Neural crest cell (in vitro differentiated cells): ENCODE results near the gene CPD. TPM values are rescaled to one million over a fixed set of nuclear protein-coding genes. Genes with fewer than 3 reads are reported as not detected.
A peak's percentile ranks its signal among the peaks of the same experiment; 100 is the strongest.

Source experiments
- DNase-seq: peaks from one replicate; pipeline ENCODE4 v3.0.0; 2021; ENCODE audit warnings: low read depth, mixed read lengths, low spot score
- H3K27ac Mint-ChIP-seq: one replicate; pipeline ENCODE4 v1.8.0; 2021; ENCODE audit warnings: mild to moderate bottlenecking, mixed read lengths; ENCODE audit not compliant: unreplicated experiment
- H3K27me3 Mint-ChIP-seq: 2 replicates; pipeline ENCODE4 v1.8.0; 2021; ENCODE audit warnings: low read depth, mild to moderate bottlenecking, mixed read lengths
- H3K36me3 Mint-ChIP-seq: 2 replicates; pipeline ENCODE4 v1.8.0; 2021; ENCODE audit warnings: low read depth, mild to moderate bottlenecking, mixed read lengths
- H3K4me1 Mint-ChIP-seq: 2 replicates; pipeline ENCODE4 v1.8.0; 2021; ENCODE audit warnings: mixed read lengths
- H3K4me3 Mint-ChIP-seq: one replicate; pipeline ENCODE4 v1.8.0; 2021; ENCODE audit warnings: mild to moderate bottlenecking, mixed read lengths
- H3K9me3 Mint-ChIP-seq: 2 replicates; pipeline ENCODE4 v1.8.0; 2021; ENCODE audit warnings: mixed read lengths
- total RNA-seq: library from RNA; stranded (reverse); gene quantifications from 2 replicates; pipeline ENCODE4 v1.2.1, GENCODE V29; 2021
- TF ChIP-seq, protein P1 (sequence below): fragments of 200-600 bp; sonication (generic); conservative IDR thresholded peaks from 2 replicates; pipeline ENCODE4 v1.5.0; 2021; ENCODE audit warnings: antibody characterized with exemption, mild to moderate bottlenecking

Gene CPD
- total RNA-seq, 1 donor from 2014 or later: 48.4 TPM

DNA sequence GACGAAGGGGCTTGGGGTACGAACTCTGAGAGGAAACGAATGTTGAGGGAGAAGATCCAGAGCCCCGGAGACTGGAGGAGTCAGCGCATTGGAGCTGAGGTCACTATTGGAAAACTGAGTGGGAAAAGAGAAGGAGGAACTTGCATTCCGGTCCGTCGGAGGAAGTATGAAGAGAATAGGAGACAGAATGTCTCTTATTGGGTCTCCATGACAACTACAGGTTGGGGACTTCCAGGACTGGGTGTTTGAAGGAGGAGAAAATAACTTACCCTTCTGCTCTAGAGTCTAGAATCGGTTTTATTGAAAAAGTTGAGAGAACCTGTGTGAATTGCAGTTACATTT lies 99.0 kb downstream of the CPD start:
- peak overlapping the region; percentile 98 for H3K27ac Mint-ChIP-seq
- H3K27me3 Mint-ChIP-seq: peaks cover 2% of the 10 kb centered on the region
- peaks cover 1% of the 10 kb centered on the region for H3K36me3 Mint-ChIP-seq
- TF ChIP-seq, protein P1, sequence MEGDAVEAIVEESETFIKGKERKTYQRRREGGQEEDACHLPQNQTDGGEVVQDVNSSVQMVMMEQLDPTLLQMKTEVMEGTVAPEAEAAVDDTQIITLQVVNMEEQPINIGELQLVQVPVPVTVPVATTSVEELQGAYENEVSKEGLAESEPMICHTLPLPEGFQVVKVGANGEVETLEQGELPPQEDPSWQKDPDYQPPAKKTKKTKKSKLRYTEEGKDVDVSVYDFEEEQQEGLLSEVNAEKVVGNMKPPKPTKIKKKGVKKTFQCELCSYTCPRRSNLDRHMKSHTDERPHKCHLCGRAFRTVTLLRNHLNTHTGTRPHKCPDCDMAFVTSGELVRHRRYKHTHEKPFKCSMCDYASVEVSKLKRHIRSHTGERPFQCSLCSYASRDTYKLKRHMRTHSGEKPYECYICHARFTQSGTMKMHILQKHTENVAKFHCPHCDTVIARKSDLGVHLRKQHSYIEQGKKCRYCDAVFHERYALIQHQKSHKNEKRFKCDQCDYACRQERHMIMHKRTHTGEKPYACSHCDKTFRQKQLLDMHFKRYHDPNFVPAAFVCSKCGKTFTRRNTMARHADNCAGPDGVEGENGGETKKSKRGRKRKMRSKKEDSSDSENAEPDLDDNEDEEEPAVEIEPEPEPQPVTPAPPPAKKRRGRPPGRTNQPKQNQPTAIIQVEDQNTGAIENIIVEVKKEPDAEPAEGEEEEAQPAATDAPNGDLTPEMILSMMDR: no peak
- H3K9me3 Mint-ChIP-seq: no peaks in the 10 kb centered on the region
- DNase-seq: no peak
- H3K4me1 Mint-ChIP-seq: peaks cover 19% of the 10 kb centered on the region
- H3K4me3 Mint-ChIP-seq: peak overlapping the region; percentile 98

DNA sequence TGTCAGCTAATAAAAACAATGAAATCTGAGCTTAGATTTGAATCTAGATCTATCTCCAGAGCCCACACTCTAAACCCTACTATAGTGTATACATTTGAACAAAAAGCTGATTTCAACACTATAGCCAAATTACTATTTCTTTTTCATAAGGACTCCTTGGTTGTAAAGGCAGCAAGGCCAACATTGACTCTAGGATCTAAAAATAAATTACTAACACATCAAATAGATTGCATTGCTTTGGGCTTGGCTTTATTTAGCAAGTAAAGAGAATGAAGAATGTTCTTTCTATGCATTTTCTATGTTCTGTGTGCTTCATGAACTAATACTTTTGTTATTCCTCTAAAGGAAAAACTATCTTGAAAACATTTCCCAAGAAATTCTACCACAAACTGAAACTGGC lies 103.8 kb downstream of the CPD start:
- H3K27ac Mint-ChIP-seq: no peak overlapping the region
- no peak for DNase-seq
- H3K27me3 Mint-ChIP-seq: no peaks in the 10 kb centered on the region
- peaks cover 8% of the 10 kb centered on the region for H3K4me1 Mint-ChIP-seq
- TF ChIP-seq, protein P1: no peak
- H3K36me3 Mint-ChIP-seq: peaks cover 7% of the 10 kb centered on the region
- H3K9me3 Mint-ChIP-seq: no peaks in the 10 kb centered on the region
- no peak overlapping the region for H3K4me3 Mint-ChIP-seq

DNA sequence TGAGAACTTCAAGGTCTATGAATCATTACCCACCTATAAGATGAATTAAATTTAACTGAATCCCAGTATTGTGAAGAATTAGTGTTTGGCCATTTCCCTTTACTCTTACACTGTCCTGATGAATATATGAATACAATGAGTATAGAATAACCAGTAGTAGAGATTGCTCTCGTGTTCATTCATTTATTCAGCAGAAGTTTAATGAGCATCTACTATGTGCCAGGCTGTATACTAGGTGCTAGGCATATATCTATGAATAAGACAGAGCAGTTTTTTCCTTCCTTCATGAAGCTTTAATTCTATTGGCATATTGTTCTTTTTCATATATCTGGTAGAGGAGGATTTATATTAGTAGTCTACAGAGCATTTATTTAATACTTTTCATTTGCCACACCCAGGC lies 104.4 kb downstream of the CPD start:
- Mint-ChIP-seq H3K27me3 (no peaks in the 10 kb centered on the region), H3K36me3 (peaks cover 7% of the 10 kb centered on the region), H3K9me3 (no peaks in the 10 kb centered on the region), H3K27ac (no peak overlapping the region), H3K4me3 (no peak overlapping the region), H3K4me1 (peaks cover 2% of the 10 kb centered on the region)
- TF ChIP-seq, protein P1: no peak
- DNase-seq: no peak

DNA sequence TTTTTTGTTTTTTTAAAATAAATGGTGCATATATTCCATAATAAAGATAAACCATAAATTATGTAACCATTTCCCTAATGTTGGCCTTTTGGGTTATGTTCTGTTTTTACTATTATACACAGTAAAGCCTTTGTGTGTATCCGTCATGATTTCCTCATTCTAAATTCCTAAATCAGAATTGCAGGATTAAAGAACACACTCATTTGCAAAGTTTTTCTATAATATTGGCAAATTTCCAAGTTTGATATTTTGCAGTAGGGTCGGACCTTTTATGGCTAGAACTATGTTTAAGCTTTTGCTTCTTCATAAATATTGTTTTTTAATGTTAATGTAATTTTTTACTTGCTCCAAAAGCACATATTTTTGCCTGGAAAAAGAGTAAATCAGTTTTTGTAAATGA lies 115.1 kb downstream of the CPD start:
- DNase-seq: no peak
- Mint-ChIP-seq H3K4me1 (no peaks in the 10 kb centered on the region), H3K27ac (no peak overlapping the region), H3K36me3 (peaks cover 24% of the 10 kb centered on the region), H3K9me3 (no peaks in the 10 kb centered on the region), H3K27me3 (no peaks in the 10 kb centered on the region), H3K4me3 (no peak overlapping the region)
- TF ChIP-seq, protein P1: no peak

DNA sequence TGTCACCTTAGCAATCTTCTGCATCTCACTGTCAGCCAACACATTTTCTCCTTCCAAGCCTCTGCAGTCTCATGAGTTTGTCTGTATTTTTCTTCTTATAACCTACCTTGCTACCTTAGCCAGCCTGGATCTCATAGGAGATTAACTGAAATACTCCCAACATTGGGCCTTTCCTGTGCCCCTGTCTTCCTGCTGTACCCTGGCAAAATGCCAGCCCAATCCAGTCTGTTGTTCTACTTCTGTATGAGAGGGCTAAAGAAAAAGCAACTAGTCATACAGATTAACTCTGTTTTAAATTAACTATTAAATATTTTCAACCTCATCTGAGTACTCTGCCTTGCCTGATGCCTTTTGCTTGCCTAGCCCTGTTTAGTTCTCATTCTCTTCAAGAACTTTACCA lies 116.9 kb downstream of the CPD start:
- H3K27me3 Mint-ChIP-seq: no peaks in the 10 kb centered on the region
- peaks cover 32% of the 10 kb centered on the region for H3K36me3 Mint-ChIP-seq
- no peak overlapping the region for H3K27ac Mint-ChIP-seq
- H3K4me1 Mint-ChIP-seq: peaks cover 9% of the 10 kb centered on the region
- TF ChIP-seq, protein P1: no peak
- no peaks in the 10 kb centered on the region for H3K9me3 Mint-ChIP-seq
- H3K4me3 Mint-ChIP-seq: no peak overlapping the region
- no peak for DNase-seq

DNA sequence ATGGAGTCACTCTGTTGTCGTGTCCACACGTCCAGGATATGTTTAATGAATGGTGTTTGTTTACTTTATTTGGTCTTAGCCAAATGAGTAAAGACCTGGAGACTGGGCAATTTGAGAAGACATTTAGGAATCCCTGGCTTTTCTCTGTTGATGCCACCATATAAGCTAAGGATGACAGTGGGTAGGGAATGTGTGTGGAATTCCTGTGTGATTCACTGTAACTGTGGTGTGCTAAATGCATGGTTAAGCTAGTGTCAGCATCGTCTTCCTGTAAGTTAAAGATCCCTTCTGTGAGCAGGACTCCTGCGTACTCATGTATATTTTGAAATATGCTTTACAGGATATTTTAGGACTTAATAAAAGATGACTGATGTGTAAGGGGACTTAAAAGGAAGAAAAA lies 124.8 kb downstream of the CPD start:
- H3K36me3 Mint-ChIP-seq: peaks cover 36% of the 10 kb centered on the region
- TF ChIP-seq, protein P1: no peak
- no peak overlapping the region for H3K4me3 Mint-ChIP-seq
- no peaks in the 10 kb centered on the region for H3K27me3 Mint-ChIP-seq
- H3K4me1 Mint-ChIP-seq: peaks cover 17% of the 10 kb centered on the region
- H3K27ac Mint-ChIP-seq: no peak overlapping the region
- DNase-seq: no peak
- no peaks in the 10 kb centered on the region for H3K9me3 Mint-ChIP-seq
